ENCODE results near the gene PDSS2.

DNA sequence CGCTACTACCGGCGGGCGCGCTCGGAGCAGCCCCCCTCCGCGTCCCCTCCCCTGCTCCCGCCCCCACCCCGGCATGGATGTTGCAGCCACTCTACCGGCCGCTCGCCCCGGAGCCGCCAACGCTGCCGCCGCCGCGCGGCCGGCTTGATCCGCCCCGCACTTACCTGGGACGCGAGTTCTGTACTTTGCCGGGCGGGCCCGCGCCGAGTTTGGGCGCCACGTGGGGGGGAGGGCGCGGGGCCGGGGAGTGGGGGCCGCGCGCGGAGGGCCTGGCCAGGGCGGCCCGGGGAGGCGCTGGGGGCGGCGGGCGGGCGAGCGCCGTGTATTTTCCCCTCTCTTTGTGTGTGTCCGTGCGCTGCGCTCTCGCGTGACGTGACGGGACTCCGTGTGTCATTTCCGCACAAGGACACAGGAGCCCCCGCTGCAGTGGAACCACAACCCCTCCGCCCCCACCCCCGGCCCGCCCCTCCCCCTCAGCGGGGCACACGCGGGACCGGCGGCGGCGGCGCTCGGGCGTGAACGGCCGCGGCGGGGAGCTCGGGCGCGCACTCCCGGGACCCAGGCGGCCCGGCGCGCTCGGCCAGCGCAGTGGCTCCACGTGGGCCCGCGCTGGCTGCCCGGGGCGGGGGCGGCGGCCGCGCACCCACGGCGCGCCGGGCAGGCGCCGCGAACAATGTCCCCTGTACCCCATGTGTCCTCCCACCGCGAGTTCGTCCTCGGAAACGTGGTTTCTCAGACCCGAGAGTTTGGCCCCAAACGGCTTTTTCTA lies 344.3 kb downstream of the PDSS2 start, which contains the start of gene BEND3:
- TF ChIP-seq, protein P1, sequence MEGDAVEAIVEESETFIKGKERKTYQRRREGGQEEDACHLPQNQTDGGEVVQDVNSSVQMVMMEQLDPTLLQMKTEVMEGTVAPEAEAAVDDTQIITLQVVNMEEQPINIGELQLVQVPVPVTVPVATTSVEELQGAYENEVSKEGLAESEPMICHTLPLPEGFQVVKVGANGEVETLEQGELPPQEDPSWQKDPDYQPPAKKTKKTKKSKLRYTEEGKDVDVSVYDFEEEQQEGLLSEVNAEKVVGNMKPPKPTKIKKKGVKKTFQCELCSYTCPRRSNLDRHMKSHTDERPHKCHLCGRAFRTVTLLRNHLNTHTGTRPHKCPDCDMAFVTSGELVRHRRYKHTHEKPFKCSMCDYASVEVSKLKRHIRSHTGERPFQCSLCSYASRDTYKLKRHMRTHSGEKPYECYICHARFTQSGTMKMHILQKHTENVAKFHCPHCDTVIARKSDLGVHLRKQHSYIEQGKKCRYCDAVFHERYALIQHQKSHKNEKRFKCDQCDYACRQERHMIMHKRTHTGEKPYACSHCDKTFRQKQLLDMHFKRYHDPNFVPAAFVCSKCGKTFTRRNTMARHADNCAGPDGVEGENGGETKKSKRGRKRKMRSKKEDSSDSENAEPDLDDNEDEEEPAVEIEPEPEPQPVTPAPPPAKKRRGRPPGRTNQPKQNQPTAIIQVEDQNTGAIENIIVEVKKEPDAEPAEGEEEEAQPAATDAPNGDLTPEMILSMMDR (IDR thresholded peaks at IDR 0.05; ENCODE audit: low read depth, low read length): no peak
- TF ChIP-seq POLR2A (IDR thresholded peaks at IDR 0.05; ENCODE audit: extremely low read depth, insufficient read length) (no peak), MYC (IDR thresholded peaks at IDR 0.05; ENCODE audit: low read depth, low read length) (no peak; the same call in 1 of the 2 replicates)
